Stimulated activated CD8-positive, alpha-beta memory T cell treated with anti-CD3 and anti-CD28 coated beads, Interleukin-7, amount 100 ng/mL, for 24 hours (primary cell): ENCODE data around the gene CAMK2A.
"Not testable (repeated sequence)": the region's sequence is repeated elsewhere in the genome, so short reads cannot be mapped to it uniquely, and the experiment has no call there.

Source experiments
- DNase-seq: peaks from one replicate; pipeline ENCODE4 v3.0.0-alpha.2; 2020; ENCODE audit warnings: low read depth

CAMK2A gene

DNA sequence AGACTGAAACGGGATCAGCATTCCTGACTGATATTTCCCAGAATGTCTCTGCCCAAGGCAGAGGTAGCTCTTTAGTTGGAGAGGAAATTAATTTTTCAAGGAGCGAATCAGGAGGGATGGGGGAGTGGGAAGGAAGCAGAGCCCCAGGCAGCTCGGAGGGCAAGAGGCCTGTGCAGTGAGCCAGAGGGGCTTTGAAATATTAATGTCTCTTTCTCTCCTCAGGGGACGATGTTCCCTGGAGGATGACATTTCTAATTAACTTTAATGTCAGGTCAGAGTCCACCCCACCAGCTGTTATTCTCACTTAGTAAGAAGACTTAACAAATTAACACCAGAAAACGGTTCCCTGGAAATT lies 54.1 kb downstream of the CAMK2A start:
- no peak for DNase-seq

DNA sequence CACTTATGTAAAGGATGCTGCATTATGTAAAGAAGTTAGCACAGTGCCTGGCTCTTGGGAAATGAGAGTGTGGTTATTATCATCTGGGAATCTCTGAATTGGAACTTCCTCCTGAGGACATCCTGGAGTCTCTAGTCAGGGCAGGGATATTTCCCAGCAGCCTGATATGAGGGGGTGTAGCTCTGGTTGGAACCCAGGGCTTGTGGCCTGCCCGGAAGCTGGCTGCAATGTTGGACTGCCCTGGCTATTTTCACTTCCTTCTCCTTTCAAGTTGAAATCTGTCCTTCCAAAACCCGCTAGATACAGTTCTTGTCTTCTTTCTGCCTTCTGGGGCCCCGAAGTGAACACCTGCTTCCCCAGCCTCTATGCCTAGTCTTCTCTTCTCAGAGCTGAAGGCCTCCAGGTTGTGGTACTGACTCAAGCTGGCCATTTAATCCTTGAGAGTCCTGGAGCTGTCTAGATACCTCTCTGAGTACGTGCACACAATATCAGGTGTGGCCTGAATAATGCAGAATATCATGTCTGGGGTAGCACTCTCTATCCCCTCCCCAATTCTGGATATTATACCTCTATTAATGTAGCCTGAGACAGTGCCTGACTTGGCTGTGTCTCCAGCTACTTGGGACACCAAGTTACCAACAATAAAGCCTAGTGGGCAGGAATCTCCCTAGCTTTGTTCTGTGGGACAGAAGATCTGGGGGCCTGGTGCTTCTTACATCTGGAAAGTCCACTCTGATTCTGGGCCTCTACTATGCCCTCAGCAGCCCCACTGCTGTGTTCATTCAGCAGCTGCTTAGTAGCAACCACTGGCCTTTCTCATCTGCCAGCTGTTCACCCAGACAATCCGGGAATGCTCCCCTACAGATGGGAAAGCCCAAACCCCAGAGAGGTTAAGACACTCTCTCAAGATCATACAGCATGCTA lies 54.7 kb downstream of the CAMK2A start:
- DNase-seq: no peak

DNA sequence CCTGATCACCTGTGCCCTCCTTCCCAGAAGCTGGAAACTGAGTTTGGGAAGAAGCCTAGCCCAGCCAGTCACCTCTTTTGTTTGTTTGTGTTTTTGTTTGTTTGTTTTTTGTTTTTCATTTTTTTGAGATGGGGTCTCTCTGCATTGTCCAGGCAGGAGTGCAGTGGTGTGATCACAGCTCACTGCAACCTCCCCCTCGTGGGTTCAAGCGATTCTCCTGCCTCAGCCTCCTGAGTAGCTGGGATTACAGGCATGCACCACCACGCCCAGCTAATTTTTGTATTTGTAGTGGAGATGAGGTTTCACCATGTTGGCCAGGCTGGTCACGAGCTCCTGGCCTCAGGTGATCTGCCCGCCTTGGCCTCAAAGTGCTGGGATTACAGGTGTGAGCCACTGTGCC lies 55.9 kb downstream of the CAMK2A start:
- DNase-seq: not testable (repeated sequence)

GRCh38 chr5:150230842-150231241 lies 58.7 kb downstream of the CAMK2A start:
- DNase-seq: no peak

GRCh38 chr5:150229571-150229970 lies 60.0 kb downstream of the CAMK2A start:
- DNase-seq: no peak

DNA sequence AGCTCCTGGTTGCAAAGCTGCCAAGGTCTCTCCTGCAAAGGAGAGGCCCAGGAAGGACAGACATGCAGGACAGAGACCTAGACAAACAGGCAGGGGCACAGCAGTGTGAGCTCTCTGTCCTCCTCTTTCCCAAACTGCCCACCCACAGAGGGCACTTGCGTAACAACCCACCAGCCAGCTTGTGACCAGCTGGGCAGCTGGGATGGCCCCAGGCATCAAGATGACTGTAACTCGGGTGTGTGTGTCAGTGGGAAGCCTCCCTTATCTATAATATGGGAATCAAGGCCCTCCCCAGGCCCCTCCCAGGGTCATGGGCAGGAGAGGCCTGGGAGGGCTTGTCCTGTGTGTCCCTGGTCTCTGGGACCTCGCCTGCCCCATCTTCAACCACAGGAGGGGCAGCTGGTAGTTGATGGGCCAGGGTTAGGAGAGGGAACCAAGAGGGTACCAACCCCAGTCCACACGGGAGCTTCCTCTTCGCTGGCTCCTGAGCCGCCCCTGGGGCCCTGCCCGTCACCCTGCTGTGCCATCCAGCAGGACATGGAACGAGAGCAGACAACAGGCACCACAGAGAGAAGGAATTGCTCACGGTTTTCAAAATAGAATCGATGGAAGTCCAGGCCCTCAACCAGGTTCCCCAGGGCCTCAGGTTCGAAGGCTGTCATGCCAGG lies 61.8 kb downstream of the CAMK2A start:
- DNase-seq: no peak

DNA sequence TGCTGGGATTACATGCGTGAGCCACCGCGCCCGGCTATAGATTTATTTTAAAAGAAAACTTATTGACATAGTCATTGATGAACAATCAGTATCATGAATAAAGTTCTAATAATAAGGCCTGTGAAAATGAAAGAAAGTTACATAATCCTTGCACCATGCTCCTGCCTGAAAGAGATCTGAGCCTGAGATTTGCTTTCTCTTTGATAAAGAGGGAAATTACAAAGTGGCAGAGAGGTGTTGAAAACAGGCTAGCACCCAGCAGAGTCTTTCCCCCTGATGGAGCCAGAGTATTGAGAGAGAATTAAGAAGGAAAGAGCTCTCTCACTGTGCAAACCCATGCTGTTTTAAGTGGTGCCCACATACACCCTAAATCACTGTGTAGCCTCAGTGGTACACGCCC lies 62.5 kb downstream of the CAMK2A start:
- no peak for DNase-seq

DNA sequence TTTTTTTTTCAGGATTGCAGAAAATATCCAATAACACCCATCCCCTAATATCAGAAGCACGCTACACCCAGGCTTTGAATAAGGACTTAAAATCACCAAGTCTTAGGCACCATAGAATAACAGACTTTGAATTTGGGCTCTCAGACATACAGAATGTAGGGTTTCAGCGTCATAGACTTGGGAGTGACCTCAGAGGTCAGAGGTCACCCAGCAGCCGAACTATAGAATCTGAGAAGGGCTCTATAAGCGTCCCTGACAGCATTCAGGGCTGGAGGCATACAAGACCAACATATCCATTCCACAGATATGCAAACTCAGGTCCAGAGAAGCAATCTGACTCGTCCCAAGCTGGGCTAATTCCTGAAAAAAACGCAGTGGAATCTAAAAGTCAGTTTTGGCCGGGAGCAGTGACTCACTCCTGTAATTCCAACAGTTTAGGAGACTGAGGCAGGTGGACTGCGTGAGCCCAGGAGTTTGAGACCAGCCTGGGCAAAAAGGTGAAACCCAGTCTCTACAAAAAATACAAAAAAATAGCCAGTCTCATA lies 65.0 kb downstream of the CAMK2A start:
- DNase-seq: no peak

DNA sequence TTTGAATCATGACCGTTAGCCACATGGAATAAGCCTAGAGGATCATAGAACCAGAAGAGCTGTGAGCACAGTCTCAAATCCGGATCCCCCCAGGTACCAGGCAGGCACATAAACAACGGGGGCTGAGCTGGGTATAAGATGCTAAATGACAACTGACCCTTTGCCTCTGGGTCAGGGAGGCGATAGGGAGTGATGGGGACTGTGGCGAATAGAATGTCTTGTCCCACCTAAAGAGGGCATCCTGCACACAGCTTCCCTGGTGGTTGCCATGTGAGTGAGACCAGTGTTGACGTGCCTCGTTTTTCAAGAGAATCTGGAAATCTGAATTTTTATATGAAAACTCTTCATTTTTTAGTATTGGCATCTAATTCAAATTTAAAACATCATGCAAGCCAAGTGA lies 66.1 kb downstream of the CAMK2A start:
- no peak for DNase-seq

DNA sequence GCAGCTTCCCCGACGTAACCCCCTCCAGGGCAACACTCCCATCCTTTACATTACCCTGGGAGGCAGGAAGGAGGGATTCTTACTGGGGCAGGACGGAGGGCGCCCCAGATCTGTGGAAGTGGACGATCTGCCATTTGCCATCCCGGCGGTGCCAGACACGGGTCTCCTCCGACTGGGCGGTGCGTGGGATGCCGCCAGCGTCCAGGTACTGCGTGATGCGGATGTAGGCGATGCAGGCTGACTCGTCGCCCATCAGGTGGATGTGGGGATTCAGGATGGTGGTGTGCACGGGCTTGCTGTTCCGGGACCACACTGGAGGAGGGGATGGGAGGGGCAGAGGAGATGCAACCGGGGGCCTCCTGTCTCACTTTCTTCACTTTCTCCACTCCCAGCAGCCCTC lies 66.7 kb downstream of the CAMK2A start:
- no peak for DNase-seq

DNA sequence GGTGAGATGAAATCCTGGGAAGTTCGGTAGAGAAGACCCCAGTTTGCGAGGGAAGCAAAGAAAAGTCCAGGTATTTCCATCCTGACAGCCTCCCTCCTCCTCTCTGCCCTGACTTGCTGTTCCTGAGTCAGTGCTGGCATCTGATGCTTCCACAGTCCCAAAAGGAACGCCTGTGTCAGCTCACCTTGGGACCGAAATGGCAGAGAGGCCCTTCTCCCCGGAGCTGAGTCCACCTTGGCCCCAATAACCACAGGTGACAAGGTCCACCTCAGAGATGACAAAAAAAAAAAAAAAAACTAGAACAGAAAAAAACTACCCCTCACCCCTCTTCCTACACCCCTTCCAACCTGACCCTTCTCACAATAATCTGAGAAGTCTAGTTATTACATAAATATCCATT lies 68.1 kb downstream of the CAMK2A start:
- no peak for DNase-seq

DNA sequence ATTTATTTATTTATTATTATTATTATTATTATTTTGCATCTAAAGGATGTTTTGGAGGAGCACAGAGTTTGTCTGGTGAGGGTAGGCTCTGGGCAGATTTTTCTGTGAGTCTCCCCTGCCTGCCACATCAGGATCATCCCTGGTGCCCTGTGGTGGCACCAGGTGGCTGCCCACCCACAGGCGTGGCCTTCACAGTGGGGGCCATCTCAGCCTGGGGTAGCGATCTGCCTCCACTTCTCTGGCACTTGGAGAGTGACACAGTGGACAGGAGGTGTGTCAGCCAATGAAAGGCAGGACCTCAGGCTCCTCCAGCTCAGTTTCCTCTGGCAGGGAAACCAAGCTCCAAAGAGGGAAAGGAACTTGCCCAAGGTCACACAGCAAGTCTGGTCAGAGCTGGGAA lies 69.7 kb downstream of the CAMK2A start:
- DNase-seq: no peak

GRCh38 chr5:150219142-150219541 lies 70.4 kb downstream of the CAMK2A start:
- DNase-seq: no peak

- DNase-seq: no peak
Measured at GRCh38 chr5:150218693-150219035, 70.9 kb downstream of the CAMK2A start.

- peak; percentile 70 for DNase-seq
Measured at GRCh38 chr5:150217873-150218692, 71.5 kb downstream of the CAMK2A start.

GRCh38 chr5:150217038-150217437 lies 72.5 kb downstream of the CAMK2A start:
- DNase-seq: no peak

GRCh38 chr5:150215979-150216944 lies 73.3 kb downstream of the CAMK2A start:
- DNase-seq: no peak

GRCh38 chr5:150214289-150214688 lies 75.3 kb downstream of the CAMK2A start:
- no peak for DNase-seq

DNA sequence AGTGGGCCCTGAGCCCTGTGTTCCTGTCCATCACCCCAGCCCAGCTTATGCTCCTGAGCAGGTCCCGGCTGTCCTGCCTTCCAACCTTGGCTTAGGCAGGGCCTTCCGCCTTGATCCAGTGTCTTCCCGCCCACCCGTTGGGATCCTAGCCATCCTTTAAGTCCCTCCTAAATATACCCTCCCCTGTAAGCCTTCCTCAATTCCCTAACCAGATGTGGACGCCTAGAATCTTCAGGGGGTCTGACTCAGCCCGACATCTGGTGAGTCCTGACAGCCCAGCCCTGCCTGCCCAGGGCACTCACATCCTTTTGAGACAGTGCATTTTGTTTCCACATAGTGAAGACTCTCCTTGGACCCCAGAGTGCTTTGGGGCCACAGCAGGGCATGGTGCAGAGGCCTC lies 76.0 kb downstream of the CAMK2A start:
- no peak for DNase-seq

DNA sequence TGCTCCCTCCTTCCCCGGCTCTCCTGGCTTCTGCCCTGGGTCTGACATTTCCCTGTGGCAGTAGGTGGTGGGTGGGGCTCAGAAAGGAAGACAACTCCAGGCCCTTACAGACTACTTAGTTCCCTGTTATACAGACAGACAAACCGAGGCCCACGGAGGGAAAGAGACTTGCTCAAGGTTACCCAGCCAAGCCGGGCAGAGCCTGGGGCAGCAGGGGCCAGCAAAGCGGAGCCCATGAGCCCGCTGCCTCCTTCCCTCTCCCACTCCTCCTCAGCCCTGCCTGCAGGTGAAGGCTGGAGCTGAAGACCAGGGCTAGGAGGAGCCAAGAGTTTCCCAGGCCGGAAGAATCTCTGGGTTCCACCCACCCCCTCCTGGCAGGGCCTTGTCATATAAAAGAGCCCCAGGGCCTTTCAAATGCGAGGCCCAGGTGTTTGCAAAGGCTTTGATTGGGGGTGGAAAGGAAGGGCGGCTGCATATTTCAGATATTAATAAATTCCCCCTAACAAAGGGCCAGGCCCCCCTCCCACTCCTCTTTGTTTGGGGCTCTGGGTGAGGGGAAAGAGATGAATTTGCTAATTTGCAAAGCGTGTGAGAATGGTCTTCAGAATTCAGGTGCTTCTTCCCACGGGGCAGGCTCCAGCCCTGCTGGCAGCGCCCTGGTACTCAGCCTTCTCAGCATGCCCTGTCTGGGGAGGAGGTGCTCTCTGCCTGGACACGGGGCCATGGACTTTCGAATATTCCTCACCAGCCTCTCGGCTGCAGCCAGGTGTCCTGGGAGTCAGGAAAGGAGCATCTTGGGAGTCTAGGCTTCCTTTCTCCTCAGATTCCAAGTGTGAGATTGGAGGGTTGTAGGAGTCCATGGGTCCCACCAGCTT lies 78.2 kb downstream of the CAMK2A start:
- DNase-seq: no peak
